Measurements from ENCODE around the gene COL27A1. TPM values are rescaled to one million over a fixed set of nuclear protein-coding genes. Genes with fewer than 3 reads are reported as not detected.

The COL27A1 gene
- total RNA-seq, 1 donor from 2014 or later = 48.5 TPM

- H3K9me3 Mint-ChIP-seq (ENCODE audit: low read depth) = no peaks in the 10 kb centered on the region
- H3K27me3 Mint-ChIP-seq (ENCODE audit: low read depth) = no peaks in the 10 kb centered on the region
- no peak overlapping the region for H3K27ac Mint-ChIP-seq (ENCODE audit: unreplicated experiment)
- no peak overlapping the region for H3K4me3 Mint-ChIP-seq (ENCODE audit: unreplicated experiment)
- peaks cover 12% of the 10 kb centered on the region for H3K36me3 Mint-ChIP-seq (ENCODE audit: low read depth)
- peaks cover 22% of the 10 kb centered on the region for H3K4me1 Mint-ChIP-seq (ENCODE audit: low read depth)
- DNase-seq (ENCODE audit: low spot score) = no peak
- no peak for TF ChIP-seq CTCF (IDR thresholded peaks at IDR 0.05)
Measured at GRCh38 chr9:114240647-114241558, 85.6 kb downstream of the COL27A1 start.

- Mint-ChIP-seq H3K9me3 (ENCODE audit: low read depth) (no peaks in the 10 kb centered on the region), H3K27me3 (ENCODE audit: low read depth) (no peaks in the 10 kb centered on the region), H3K4me1 (ENCODE audit: low read depth) (peaks cover 14% of the 10 kb centered on the region), H3K36me3 (ENCODE audit: low read depth) (peaks cover 15% of the 10 kb centered on the region), H3K27ac (ENCODE audit: unreplicated experiment) (no peak overlapping the region), H3K4me3 (ENCODE audit: unreplicated experiment) (no peak overlapping the region)
- DNase-seq (ENCODE audit: low spot score) = no peak
- TF ChIP-seq CTCF (IDR thresholded peaks at IDR 0.05) = no peak
Measured at GRCh38 chr9:114242837-114243236, 87.5 kb downstream of the COL27A1 start.

GRCh38 chr9:114243240-114243639, 87.9 kb downstream of the COL27A1 start:
- Mint-ChIP-seq H3K36me3 (ENCODE audit: low read depth) (peaks cover 15% of the 10 kb centered on the region), H3K27me3 (ENCODE audit: low read depth) (no peaks in the 10 kb centered on the region)

DNA sequence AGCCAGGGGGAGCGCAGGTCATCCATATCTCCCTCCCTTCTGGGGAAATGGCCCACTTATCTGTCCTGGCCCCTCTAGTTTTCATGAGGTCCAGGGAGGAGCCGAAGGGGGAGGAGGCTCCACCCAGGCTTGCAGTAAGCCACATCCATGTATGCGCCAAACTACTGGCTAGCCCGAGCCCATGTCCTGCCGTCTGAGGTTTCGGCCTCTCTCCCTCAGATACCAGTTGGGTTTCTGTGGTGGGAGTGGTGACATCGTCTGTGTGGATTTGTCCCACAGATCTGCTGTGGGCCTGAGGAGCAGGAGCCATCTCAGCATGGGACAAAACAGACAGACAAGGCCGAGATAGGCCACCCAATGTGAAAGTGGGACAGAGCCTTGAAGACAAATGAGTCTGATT, 89.2 kb downstream of the COL27A1 start:
- Mint-ChIP-seq H3K4me3 (ENCODE audit: unreplicated experiment) (no peak overlapping the region), H3K27ac (ENCODE audit: unreplicated experiment) (no peak overlapping the region), H3K36me3 (ENCODE audit: low read depth) (peaks cover 15% of the 10 kb centered on the region), H3K27me3 (ENCODE audit: low read depth) (no peaks in the 10 kb centered on the region), H3K4me1 (ENCODE audit: low read depth) (no peaks in the 10 kb centered on the region), H3K9me3 (ENCODE audit: low read depth) (no peaks in the 10 kb centered on the region)
- DNase-seq (ENCODE audit: low spot score) = no peak
- no peak for TF ChIP-seq CTCF (IDR thresholded peaks at IDR 0.05)

More at GRCh38 chr9:114243240-114243639, 87.9 kb downstream of the COL27A1 start:
- Mint-ChIP-seq H3K4me1 (ENCODE audit: low read depth) (peaks cover 10% of the 10 kb centered on the region), H3K9me3 (ENCODE audit: low read depth) (no peaks in the 10 kb centered on the region), H3K27ac (ENCODE audit: unreplicated experiment) (no peak overlapping the region), H3K4me3 (ENCODE audit: unreplicated experiment) (no peak overlapping the region)
- peak; percentile 8 for TF ChIP-seq CTCF (IDR thresholded peaks at IDR 0.05)
- no peak for DNase-seq (ENCODE audit: low spot score)

DNA sequence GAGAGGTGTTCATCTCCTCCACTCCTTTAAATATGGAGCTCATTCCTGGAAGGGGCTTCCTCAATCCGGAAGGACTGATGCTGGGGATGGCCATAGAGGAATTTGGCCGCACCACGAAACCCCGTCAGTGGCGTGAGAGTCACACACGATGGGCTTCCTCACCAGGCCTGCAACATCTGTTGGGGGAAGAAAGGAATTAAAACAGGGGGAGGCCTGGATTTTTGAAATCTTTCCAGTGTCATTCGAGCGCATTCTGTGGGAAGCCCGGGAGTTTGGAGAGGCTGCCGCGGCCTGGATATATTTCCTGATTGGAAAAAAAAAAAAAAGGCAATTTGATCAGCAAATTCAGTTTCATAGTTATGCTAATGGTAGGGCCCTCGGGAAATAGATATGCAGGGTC, 91.2 kb downstream of the COL27A1 start:
- no peak overlapping the region for H3K4me3 Mint-ChIP-seq (ENCODE audit: unreplicated experiment)
- no peaks in the 10 kb centered on the region for H3K9me3 Mint-ChIP-seq (ENCODE audit: low read depth)
- peaks cover 18% of the 10 kb centered on the region for H3K36me3 Mint-ChIP-seq (ENCODE audit: low read depth)
- peaks cover 5% of the 10 kb centered on the region for H3K4me1 Mint-ChIP-seq (ENCODE audit: low read depth)
- DNase-seq (ENCODE audit: low spot score) = no peak
- TF ChIP-seq CTCF (IDR thresholded peaks at IDR 0.05) = no peak
- H3K27me3 Mint-ChIP-seq (ENCODE audit: low read depth) = no peaks in the 10 kb centered on the region
- H3K27ac Mint-ChIP-seq (ENCODE audit: unreplicated experiment) = no peak overlapping the region

All from chondrocyte (in vitro differentiated cells).